ENCODE results near the gene DNAL4.

- TF ChIP-seq, protein P1, sequence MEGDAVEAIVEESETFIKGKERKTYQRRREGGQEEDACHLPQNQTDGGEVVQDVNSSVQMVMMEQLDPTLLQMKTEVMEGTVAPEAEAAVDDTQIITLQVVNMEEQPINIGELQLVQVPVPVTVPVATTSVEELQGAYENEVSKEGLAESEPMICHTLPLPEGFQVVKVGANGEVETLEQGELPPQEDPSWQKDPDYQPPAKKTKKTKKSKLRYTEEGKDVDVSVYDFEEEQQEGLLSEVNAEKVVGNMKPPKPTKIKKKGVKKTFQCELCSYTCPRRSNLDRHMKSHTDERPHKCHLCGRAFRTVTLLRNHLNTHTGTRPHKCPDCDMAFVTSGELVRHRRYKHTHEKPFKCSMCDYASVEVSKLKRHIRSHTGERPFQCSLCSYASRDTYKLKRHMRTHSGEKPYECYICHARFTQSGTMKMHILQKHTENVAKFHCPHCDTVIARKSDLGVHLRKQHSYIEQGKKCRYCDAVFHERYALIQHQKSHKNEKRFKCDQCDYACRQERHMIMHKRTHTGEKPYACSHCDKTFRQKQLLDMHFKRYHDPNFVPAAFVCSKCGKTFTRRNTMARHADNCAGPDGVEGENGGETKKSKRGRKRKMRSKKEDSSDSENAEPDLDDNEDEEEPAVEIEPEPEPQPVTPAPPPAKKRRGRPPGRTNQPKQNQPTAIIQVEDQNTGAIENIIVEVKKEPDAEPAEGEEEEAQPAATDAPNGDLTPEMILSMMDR (IDR thresholded peaks at IDR 0.05) = peak in 1 of 2 donors; percentile 27
- TF ChIP-seq EP300 (IDR thresholded peaks at IDR 0.05) = no peak
These were observed 30.6 kb upstream of the DNAL4 start for GRCh38 chr22:38824585-38824984.
